HUDEP-2 (cell line): ENCODE results near the gene HMGCL.
"Not testable (repeated sequence)": the region's sequence is repeated elsewhere in the genome, so short reads cannot be mapped to it uniquely, and the experiment has no call there.

ENCODE experiments used
- DNase-seq, 76 experiments: peaks; one replicate each; lab custom pipeline; 2025; ENCODE audit not compliant: unreplicated experiment in 76 of 76; lab: John Stamatoyannopoulos, UW

The HMGCL gene

GRCh38 chr1:23827717-23828116 lies 2.5 kb upstream of the HMGCL start:
- no peak for DNase-seq

GRCh38 chr1:23826590-23826989 lies 1.4 kb upstream of the HMGCL start:
- not testable (repeated sequence) for DNase-seq

GRCh38 chr1:23825762-23826522 lies 713 bp upstream of the HMGCL start:
- DNase-seq = no peak

- DNase-seq = no peak
Observed at GRCh38 chr1:23824711-23825075, 536 bp downstream of the HMGCL start.

- no peak for DNase-seq
Observed at GRCh38 chr1:23823767-23824166, 1.5 kb downstream of the HMGCL start.

GRCh38 chr1:23817633-23818032 lies 7.6 kb downstream of the HMGCL start:
- DNase-seq = no peak

- no peak for DNase-seq
Observed at GRCh38 chr1:23816906-23817305, 8.3 kb downstream of the HMGCL start.

GRCh38 chr1:23816361-23816760 lies 8.9 kb downstream of the HMGCL start:
- no peak for DNase-seq

GRCh38 chr1:23814016-23814415 lies 11.2 kb downstream of the HMGCL start:
- DNase-seq = no peak

GRCh38 chr1:23810818-23811540 lies 14.2 kb downstream of the HMGCL start:
- peak in 59 of 76 experiments; percentile 6 to 74 (median 36) for DNase-seq

- peak in 73 of 76 experiments; percentile 33 to 90 (median 74) for DNase-seq
Observed at GRCh38 chr1:23809751-23810171, 15.5 kb downstream of the HMGCL start.

- peak in 2 of 76 experiments; percentile 10 to 17 for DNase-seq
Observed at GRCh38 chr1:23807453-23807852, 17.8 kb downstream of the HMGCL start.

GRCh38 chr1:23806280-23806679 lies 18.9 kb downstream of the HMGCL start:
- no peak for DNase-seq

GRCh38 chr1:23805025-23805424 lies 20.2 kb downstream of the HMGCL start:
- DNase-seq = no peak

- no peak for DNase-seq
Observed at GRCh38 chr1:23804183-23804835, 20.9 kb downstream of the HMGCL start.

- no peak for DNase-seq
Observed at GRCh38 chr1:23803674-23804073, 21.6 kb downstream of the HMGCL start.

- peak in 1 of 76 experiments; percentile 9 for DNase-seq
Observed at GRCh38 chr1:23802809-23803342, 22.4 kb downstream of the HMGCL start.

GRCh38 chr1:23801876-23802275 lies 23.4 kb downstream of the HMGCL start:
- peak in 1 of 76 experiments; percentile 8 for DNase-seq

- no peak for DNase-seq
Observed at GRCh38 chr1:23801338-23801748, 23.9 kb downstream of the HMGCL start.

- peak in 75 of 76 experiments; percentile 23 to 97 (median 92) for DNase-seq
Observed at GRCh38 chr1:23800400-23801337, 24.6 kb downstream of the HMGCL start, which contains the start of gene GALE. Gene GALE (minus strand): TSS chr1:23800754. CDS start chr1:23799007, 1,747 bp downstream.
